GM19438 (cell line): Measurements from ENCODE around the gene ENOPH1.
"Not testable (repeated sequence)": the region's sequence is repeated elsewhere in the genome, so short reads cannot be mapped to it uniquely, and the experiment has no call there.

Source experiments
- ATAC-seq: cut with Tn5 transposase; IDR thresholded peaks from one replicate; pipeline ENCODE4 v1.9.1; 2021; ENCODE audit warnings: low read depth; ENCODE audit not compliant: unreplicated experiment

Gene ENOPH1

DNA sequence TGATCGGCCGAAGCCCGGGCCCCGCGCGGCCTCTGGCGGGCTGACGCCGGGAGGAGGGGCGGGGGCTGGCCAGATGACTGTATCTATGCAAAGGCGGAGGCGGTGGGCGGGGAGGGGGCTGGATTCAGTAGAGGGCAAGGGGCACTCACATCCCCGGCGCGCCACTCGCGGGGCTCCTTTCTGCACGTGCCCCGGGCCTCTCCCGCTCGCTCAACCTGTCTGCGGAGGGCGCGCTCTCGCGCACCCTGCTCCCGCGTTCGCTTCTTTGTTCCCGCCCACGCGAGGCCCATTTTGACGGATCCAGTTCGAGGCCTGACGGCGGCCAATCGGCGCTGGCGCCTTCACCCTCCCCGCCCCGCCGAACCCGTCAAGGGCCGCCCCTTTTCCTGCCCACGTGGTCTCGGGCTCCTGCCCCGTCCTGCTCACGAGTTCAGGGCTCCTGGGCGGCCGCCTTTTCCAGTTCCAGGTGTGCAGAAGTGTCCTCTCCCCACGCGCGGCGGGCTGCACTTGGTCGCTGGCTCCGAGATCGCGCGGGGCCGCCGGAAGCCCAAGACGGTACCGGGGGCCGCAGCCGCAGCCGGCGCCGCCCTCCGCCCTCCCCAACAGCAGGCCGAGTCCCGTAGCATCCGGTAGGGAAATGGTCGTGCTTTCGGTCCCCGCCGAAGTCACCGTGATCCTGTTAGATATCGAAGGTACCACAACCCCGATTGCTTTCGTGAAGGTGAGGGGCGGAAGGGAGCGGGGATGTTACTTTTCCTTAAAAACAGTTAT, at the start of gene ENOPH1, which contains the start of gene HNRNPDL:
TSS of gene ENOPH1 (plus strand) at position 398 of the 771 bp plus-strand sequence. CDS start at position 638, 240 bp downstream.
TSS of gene HNRNPDL (minus strand) at position 270 of the 771 bp plus-strand sequence. CDS start 772 bp downstream, outside the sequence.
- ATAC-seq: peak; percentile 67

DNA sequence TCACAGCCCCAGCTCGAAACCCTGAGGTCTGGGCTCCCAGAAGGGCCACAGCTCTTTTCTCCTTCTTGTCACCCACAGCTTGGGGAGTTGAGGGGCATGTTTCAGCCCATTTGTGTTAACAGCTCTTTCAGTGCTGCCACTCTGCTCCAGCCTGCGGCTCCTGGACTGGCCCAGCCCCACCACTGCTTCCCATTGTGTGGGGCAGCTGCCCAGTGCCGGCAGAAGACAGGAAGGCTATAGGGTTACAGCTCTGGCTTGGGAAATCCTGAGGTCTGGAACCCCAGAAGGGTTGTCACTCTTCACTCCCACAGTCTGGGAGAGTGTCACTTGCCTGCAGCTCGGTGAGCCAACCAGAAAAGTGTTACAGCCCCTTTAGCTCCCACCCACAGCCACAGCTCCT, 49.6 kb upstream of the ENOPH1 start:
- no peak for ATAC-seq

DNA sequence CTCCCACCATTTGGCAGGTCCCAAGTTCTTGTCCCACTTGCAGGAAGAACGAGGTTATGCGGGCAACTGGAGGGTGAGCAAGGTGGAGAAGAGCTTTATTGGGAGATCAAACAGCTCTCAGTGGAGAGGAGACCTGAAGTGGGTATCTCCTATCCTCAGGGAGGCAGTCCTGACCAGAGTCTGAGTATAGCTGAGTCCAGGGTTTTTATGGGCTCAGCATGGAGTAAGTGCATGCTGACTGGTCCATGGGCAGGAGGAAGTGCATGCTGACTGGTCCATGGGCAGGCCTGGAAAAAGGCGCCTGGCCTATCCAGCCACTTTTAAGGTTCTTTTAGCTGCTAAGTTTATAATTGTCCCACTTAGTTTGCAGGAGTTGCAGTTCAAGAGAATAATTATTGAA, 49.2 kb upstream of the ENOPH1 start:
- ATAC-seq: no peak

DNA sequence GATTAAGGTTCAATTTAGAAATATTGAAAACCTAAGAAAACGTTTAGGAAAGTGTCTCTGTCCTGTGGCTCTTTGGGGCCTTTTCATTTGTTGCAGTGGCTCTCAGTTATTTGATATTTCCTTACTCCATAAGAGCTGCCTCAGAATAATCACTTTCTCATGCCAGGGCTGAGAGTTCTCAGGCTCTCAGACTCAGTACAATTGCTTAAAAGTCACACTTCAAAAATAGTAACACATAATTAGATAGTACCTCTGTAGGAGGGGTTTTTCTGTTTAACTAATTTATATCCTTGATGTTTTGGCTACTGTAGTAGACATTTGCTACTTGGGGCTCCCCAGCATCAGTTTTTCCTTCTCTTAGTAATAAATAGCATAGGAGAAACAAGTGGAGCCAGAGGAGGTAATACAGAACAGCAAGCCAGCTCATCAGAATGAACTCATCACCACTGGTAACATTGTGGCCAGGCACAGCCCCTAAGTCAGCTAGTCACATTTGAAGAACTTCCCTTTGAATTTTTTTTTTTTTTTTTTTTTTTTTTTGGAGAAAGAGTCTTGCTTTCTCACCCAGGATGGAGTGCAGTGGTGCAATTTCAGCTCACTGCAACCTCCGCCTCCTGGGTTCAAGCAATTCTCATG, 48.6 kb upstream of the ENOPH1 start:
- no peak for ATAC-seq

DNA sequence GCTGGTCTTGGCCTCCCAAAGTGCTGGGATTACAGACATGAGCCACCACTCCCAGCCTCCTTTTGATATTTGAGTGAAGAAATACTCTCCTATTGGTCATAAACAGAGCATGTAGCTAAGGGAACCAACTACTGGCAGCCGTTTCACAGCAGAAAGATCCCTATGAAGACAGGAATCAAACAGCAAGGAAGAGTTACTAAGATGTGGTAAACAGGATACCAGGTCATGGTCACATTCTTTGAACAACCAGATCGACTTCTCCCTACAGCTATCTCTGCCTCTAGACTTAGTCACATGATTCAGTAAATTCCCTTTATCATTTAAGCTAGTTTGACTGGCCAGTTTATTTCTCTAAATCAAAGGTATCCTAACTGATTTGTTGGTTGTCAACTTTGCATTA, 47.6 kb upstream of the ENOPH1 start:
- no peak for ATAC-seq

DNA sequence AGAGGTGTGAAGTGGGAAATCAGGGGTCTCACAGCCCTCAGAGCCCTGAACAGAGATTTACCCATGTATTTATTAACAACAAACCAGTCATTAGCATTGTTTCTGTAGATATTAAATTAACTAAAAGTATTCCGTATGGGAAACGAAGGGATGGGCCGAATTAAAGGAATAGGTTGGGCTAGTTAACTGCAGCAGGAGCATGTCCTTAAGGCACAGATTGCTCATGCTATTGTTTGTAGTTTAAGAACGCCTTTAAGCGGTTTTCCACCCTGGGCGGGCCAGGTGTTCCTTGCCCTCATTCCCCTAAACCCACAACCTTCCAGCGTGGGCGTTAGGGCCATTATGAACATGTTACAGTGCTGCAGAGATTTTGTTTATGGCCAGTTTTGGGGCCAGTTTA, 44.1 kb upstream of the ENOPH1 start:
- not testable (repeated sequence) for ATAC-seq

DNA sequence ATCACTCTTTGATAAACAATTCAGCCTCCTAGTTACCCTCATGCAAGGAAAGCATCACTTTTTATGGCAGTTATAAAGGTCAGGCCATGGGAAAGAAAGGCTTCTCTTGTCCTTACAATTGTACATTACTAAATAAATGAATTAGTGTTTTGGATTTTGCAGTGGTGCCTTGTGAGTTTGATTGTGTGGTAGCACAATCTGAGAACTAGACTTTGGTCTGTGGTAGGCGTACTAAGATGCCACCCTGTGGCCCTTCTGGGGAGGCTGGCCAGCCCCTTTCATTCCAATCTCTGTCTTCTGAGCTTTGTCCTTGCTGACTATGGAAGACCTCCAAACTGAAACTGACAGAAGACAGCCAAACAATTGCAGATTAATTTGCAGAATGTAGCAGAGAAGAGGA, 42.0 kb upstream of the ENOPH1 start:
- ATAC-seq: no peak

DNA sequence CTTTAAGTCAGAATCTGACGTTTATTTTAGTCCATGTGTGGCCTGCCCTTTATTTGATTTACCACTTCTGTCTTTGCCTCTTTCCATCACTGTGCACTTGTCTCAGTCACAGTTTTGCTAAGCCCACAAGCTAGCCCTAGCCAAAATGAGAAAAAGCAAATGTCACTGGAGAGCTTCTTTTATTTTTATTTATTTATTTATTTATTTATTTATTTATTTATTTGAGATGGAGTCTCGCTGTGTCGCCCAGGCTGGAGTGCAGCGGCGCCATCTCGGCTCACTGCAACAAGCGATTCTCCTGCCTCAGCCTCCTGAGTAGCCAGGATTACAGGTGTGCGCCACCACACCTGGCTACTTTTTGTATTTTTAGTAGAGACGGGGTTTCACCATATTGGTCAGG, 40.3 kb upstream of the ENOPH1 start:
- ATAC-seq: not testable (repeated sequence)

DNA sequence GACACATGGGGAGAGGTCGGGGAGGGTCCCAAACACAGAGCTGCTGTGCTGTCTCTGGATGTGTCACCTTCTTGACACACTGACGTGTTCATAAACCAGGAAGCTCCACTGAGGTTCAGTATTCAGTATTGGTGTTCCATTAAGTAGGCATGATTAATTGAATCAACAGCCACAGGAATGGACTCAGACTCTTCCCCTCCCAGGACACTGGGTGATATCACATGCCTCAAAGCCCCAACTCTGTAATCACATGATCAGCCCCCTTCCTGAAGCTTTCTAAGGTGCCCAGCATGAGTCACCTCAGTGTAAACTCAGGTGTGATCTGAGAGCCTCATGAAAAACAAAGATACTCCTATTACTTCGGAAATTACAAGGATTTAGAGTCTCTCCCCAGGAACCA, 35.5 kb upstream of the ENOPH1 start:
- ATAC-seq: no peak

DNA sequence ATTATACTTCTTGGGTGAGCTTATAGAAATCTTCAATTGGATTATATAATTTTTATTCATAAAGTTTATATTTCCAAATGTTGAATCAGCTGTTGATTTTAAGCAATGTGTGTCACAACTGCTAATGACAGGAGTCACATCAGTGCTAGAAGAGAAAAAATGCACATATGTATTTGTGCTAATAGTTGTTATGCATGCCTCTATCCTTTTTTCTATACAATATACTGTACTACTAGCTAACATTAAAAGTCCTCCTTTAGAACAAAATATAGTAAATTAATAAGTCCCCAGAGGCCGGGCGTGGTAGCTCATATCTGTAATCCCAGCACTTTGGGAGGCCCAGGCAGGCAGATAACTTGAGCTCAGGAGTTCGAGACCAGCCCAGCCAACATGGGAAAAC, 32.9 kb upstream of the ENOPH1 start:
- ATAC-seq: no peak

DNA sequence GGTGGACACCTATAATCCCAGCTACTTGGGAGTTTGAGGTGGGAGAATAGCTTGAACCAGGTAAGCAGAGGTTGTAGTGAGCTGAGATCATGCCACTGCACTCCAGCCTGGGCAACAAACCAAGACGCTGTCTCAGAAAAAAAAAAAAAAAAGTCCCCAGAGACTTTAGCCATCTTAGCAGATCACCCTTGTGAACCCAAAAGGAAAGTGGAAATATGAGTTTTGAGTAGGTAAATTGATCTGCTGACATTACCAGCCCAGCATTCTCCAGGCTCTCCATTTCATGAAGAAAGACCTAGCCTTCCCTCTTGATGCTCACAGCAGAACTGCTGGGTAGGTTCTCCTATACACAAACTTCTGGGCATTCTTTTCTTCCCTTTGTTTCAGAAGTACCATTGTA, 32.1 kb upstream of the ENOPH1 start:
- ATAC-seq: no peak

DNA sequence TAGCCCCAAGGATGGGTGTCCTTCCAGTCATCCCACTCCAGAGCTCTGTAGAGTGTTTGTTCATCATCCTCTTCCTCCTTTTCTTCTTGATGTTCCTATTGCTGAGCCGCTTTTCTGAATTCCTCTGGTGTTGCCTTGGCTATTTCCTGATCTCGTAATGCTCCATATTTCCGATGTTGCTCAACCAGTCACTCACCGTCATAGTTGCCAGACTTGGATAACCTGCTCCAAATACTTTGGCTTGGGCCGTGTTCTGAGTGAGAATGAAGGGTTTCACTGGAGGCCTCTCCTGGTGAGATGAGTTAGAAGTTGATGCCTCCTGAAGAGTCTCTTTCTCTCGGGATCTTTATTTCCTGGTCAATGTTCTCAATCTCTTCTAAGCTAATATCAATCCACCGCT, 28.8 kb upstream of the ENOPH1 start:
- no peak for ATAC-seq

DNA sequence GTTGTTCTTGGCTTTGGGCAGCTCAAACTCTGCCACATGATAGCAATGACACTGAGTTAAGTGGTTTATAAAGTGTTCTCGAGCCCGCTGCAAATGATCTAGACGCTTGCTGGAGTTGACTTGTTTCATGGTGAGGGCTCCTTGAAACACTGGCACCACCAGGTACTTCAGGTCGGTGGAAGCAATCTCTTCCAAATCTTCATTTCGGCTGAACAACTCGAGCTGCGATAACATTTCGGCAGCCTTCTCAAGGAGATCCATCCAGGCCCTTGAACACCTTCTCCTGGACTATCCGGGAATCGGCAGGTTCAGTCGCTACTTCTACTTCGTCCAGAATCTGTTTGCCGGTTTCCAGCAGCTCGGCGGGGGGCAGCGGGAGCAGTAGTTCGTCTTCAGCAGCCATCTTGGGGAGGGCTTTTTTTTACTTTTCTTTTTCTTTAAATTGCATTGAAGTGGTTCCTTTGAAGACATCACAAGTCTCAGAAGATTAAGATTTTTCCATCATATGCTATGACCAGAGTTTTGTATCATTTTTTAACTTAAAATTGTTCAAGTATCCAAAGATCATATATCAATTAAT, 28.1 kb upstream of the ENOPH1 start:
- no peak for ATAC-seq

DNA sequence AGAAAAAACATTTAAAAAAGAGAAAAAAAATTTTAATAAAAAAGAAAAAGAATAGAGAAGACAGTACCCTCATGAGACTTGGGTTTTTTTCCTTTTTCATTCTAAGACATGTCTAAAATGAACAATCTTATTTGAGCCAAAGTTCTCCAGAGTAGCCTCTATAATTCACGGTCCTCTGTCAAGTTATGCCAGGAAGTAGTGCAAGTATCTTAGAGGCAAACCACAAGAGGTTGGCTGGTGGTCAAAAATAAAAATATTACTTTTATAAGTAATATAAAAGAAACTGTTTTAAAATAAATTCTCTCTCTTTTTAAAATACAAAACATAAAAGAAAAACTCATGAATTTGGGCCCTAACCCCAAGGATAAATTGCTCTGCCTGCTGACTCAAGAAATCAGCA, 26.7 kb upstream of the ENOPH1 start:
- ATAC-seq: no peak

DNA sequence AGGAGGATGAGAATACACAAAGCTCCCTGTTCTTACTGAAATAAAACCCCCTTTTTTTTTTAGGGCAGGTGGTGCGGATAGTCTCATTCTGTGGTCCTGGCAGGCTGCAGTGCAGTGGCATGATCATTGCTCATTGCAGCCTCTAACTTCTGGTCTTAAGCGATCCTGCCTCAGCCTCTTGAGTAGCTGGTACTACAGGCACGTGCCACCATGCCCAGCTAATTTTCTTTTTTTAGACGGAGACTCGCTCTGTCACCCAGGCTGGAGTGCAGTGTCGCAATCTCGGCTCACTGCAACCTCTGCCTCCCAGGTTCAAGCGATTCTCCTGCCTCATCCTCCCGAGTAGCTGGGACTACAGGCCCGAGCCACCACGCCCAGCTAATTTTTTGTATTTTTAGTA, 15.3 kb upstream of the ENOPH1 start:
- ATAC-seq: not testable (repeated sequence)

DNA sequence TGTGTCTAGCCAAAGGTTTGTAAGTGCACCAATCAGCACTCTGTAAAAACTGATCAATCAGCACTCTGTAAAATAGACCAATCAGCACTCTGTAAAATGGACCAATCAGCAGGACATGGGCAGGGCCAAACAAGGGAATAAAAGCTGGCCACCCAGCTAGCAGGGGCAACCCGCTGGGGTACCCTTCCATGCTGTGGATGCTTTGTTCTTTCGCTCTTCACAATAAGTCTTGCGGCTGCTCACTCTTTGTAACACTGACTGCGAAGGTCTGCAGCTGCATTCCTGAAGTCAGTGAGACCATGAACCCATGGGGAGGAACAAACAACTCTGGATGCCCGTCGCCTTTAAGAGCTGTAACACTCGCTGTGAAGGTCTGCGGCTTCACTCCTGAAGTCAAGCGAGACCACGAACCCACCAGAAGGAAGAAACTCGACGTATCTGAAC, 14.4 kb upstream of the ENOPH1 start:
- no peak for ATAC-seq

DNA sequence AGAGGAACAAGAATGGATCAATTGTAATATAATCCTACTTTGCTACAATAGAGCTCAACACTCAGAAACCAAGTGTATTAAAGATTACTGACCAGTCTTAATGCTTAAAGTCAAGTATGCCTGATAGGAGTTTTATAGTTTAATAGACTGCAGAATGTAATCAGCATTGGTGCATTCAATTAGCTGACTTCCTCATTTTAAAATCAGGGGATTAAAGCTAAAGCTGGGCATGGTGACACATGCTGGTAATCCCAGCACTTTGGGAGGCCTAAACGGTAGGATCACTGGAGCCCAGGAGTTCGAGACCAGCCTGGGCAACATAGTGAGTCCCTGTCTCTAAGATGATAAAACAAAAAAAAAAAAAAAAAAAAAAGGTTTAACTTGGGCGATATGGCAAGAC, 10.9 kb upstream of the ENOPH1 start:
- ATAC-seq: no peak

DNA sequence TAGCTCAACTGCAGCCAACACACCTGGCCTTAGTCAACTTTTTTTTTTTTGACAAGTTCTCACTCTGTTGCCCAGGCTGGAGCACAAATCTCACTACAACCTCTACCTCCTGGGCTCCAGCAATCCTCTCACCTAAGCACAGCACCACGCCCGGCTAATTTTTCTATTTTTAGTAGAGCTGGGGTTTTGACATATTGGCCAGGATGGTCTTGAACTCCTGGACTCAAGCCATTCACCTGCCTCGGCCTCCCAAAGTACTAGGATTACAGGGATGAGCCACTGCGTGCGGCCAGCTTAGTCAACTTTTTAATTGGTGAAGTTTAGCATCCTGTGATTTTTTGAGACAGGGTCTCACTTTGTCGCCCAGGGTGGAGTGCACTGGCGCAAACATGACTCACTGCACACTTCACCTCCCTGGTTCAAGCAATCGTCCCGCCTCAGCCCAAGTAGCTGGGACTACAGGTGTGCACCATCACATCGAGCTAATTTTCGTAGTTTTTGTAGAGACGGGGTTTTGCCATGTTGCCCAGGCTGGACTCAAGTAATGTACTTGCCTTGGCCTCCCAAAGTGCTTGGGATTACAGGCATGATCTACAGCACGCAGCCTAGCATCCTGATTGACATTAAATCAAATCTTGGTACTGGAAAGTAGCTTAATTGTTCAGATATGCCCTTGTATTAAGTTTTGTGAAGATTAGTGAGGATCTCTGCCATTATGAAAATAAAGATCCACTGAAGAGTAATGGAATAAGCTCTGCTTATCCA, 8.4 kb upstream of the ENOPH1 start:
- ATAC-seq: no peak

DNA sequence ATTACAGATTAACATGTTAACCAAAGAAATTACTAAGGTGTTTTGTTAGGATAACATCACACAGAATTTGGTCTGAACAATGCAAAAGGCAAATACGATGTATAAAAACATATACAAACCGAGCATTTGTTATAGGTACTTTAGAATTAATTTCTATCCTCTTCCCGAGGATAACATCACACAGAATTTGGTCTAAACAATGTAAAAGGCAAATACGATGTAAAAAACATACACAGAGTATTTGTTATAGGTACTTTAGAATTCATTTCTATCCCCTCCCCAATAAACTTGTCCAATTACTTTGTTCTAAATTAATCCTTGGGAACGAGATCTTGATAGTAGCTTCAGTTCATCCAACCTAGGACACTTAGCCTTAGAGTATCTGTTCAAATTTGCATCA, 7.8 kb upstream of the ENOPH1 start:
- ATAC-seq: no peak

DNA sequence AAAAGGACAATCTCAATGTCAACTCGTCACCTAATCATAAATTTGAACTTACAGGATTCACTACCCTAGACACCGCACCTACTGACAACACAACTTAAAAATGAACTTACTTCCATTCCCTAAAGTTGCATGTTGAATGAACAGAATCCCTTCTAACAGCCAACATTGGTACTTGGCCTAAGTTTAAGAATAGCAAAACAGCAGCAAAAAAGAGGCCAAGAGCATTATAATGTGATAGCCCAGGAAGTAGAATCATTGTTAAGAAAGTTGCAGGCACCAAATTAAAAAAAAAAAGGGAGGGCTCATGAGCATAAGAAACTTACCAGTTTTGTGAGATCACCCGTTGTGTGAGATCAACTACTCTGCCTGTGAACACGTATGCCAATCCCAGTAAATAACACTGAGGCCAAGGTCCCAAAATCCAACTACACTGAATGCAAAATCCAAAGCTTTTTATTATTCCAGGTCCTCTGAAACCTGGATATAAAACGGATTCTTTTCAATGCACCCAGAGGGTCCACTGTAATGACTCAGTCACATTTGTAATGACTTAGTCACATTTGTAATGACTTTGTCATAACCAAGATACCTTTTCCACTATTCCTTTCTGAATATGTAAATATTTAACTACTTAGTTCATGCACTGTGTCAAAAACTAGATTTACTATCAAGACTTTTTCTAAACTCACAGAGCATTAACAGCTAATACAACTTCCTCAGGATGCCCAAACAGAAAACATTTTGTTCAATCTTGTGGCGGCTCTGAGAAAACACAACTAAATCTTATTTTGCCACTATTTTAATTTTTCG, 6.9 kb upstream of the ENOPH1 start:
- ATAC-seq: no peak
